SK-N-SH (cell line): ENCODE data around the gene CELF4.

Source experiments
- JUND ChIP-seq: IDR thresholded peaks from 2 replicates; pipeline ENCODE4 v1.4.0; 2012
- POLR2AphosphoS5 ChIP-seq: IDR thresholded peaks from 2 replicates; pipeline ENCODE4 v1.6.1; 2012; ENCODE audit warnings: low read depth, low read length
- SIN3A ChIP-seq: IDR thresholded peaks from 2 replicates; pipeline ENCODE4 v1.6.1; 2012; ENCODE audit warnings: low read depth, mild to moderate bottlenecking, low read length, moderate library complexity, borderline replicate concordance
- TAF1 ChIP-seq: IDR thresholded peaks from 2 replicates; pipeline ENCODE4 v1.6.1; 2012; ENCODE audit warnings: low read depth, mild to moderate bottlenecking, low read length, moderate library complexity, borderline replicate concordance
- TF ChIP-seq, protein P1 (sequence below): fragments of 200-600 bp; sonication (generic); IDR thresholded peaks from 2 replicates; pipeline ENCODE4 v1.6.1; 2017; ENCODE audit warnings: antibody characterized with exemption, mild to moderate bottlenecking, moderate library complexity
- TF ChIP-seq, protein P2 (sequence below): IDR thresholded peaks from 2 replicates; pipeline ENCODE4 v1.6.1; 2012; ENCODE audit warnings: mild to moderate bottlenecking, low read depth, low read length, moderate library complexity

DNA sequence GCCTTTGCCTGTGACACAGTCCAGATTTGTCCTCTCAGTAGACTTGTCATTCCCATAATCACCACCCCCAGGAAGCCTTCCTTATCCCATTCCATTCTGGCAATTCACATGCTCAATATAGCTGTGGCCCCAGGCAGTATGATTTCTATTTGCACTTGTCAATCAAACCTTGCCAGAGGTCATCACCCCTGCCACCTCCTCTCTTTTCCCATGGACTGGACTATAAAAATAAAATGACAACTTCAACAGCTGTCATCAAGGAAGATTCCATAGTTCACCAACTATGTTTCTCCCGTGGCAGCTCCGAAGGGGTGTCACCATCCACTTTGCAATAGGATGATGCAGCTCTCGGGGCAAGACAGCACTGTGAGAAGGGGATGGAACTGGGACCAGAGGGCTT lies 255.7 kb downstream of the CELF4 start:
- no peak for TF ChIP-seq POLR2AphosphoS5
- TF ChIP-seq, protein P1, sequence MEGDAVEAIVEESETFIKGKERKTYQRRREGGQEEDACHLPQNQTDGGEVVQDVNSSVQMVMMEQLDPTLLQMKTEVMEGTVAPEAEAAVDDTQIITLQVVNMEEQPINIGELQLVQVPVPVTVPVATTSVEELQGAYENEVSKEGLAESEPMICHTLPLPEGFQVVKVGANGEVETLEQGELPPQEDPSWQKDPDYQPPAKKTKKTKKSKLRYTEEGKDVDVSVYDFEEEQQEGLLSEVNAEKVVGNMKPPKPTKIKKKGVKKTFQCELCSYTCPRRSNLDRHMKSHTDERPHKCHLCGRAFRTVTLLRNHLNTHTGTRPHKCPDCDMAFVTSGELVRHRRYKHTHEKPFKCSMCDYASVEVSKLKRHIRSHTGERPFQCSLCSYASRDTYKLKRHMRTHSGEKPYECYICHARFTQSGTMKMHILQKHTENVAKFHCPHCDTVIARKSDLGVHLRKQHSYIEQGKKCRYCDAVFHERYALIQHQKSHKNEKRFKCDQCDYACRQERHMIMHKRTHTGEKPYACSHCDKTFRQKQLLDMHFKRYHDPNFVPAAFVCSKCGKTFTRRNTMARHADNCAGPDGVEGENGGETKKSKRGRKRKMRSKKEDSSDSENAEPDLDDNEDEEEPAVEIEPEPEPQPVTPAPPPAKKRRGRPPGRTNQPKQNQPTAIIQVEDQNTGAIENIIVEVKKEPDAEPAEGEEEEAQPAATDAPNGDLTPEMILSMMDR: no peak
- no peak for TF ChIP-seq TAF1
- no peak for TF ChIP-seq JUND
- TF ChIP-seq SIN3A: no peak
- TF ChIP-seq, protein P2, sequence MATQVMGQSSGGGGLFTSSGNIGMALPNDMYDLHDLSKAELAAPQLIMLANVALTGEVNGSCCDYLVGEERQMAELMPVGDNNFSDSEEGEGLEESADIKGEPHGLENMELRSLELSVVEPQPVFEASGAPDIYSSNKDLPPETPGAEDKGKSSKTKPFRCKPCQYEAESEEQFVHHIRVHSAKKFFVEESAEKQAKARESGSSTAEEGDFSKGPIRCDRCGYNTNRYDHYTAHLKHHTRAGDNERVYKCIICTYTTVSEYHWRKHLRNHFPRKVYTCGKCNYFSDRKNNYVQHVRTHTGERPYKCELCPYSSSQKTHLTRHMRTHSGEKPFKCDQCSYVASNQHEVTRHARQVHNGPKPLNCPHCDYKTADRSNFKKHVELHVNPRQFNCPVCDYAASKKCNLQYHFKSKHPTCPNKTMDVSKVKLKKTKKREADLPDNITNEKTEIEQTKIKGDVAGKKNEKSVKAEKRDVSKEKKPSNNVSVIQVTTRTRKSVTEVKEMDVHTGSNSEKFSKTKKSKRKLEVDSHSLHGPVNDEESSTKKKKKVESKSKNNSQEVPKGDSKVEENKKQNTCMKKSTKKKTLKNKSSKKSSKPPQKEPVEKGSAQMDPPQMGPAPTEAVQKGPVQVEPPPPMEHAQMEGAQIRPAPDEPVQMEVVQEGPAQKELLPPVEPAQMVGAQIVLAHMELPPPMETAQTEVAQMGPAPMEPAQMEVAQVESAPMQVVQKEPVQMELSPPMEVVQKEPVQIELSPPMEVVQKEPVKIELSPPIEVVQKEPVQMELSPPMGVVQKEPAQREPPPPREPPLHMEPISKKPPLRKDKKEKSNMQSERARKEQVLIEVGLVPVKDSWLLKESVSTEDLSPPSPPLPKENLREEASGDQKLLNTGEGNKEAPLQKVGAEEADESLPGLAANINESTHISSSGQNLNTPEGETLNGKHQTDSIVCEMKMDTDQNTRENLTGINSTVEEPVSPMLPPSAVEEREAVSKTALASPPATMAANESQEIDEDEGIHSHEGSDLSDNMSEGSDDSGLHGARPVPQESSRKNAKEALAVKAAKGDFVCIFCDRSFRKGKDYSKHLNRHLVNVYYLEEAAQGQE: no peak
